ENCODE data around the gene COL24A1.

GRCh38 chr1:85936057-85936456, 220.5 kb downstream of the COL24A1 start:
- TF ChIP-seq CTCF (IDR thresholded peaks at IDR 0.05) (no peak), EP300 (IDR thresholded peaks at IDR 0.05) (no peak)
